ENCODE results near the gene CD52.

- no peak for TF ChIP-seq CTCF (IDR thresholded peaks at IDR 0.05)
- TF ChIP-seq BHLHE40 (IDR thresholded peaks at IDR 0.05; ENCODE audit: low read depth, low read length) = no peak
- TF ChIP-seq BCL3 (IDR thresholded peaks at IDR 0.05) = no peak
- no peak for TF ChIP-seq EP300 (IDR thresholded peaks at IDR 0.05)
- TF ChIP-seq GATA3 (IDR thresholded peaks at IDR 0.05; ENCODE audit: borderline replicate concordance) = no peak
- TF ChIP-seq SMC3 (IDR thresholded peaks at IDR 0.05) = no peak
- no peak for TF ChIP-seq NFE2L2 (conservative IDR thresholded peaks at IDR 0.05; ENCODE audit: low read length)
- no peak for TF ChIP-seq RAD21 (conservative IDR thresholded peaks at IDR 0.05 in 1 of 2, IDR thresholded peaks at IDR 0.05 in 1 of 2)
- TF ChIP-seq RFX5 (IDR thresholded peaks at IDR 0.05) = no peak
- TF ChIP-seq POLR2A (IDR thresholded peaks at IDR 0.05; ENCODE audit: low read length) = no peak
- no peak for TF ChIP-seq ZFP36 (IDR thresholded peaks at IDR 0.05; ENCODE audit: borderline replicate concordance, partially characterized antibody)
Observed at GRCh38 chr1:26287811-26288210, 29.9 kb upstream of the CD52 start.

Data from A549 (cell line).